ENCODE measurements around the gene KLRC4. TPM values are rescaled to one million over a fixed set of nuclear protein-coding genes. Genes with fewer than 3 reads are reported as not detected.

The KLRC4 gene
- total and polyA plus RNA-seq, 2 of the 8 experiments (the other 6 are each of a cell fraction or from before 2014, with no cell fraction given): not detected

DNA sequence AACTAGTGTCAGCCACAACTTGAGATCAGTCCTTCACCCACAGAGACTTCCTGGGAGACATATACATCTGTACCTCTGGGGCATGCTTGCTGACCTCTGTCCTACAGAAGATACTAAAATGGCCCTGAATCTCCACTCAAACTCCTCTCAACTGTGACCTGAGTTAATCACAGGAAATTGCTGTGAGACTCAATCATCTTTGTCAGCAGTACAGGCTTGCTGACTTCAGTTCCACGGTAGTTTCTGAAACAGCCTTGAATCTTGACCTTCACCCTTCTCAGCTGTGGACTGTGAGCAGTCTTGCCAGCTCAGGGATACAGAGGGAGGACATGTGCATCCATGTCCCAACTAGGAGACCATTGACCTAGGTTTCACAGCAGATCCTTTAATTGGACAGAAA, 45.0 kb upstream of the KLRC4 start:
- Histone ChIP-seq H2AFZ (ENCODE audit: low read length) (no peak overlapping the region), H3K79me1 (ENCODE audit: low read depth, low read length) (no peaks in the 10 kb centered on the region), H2BK12ac (ENCODE audit: low read depth, low read length) (no peak overlapping the region), H3K36me3 (ENCODE audit: control insufficient read depth in 2 of 4, insufficient read depth in 4 of 4, low read length in 3 of 4) (no peaks in the 10 kb centered on the region), H3K27ac (ENCODE audit: low read depth, low read length) (no peak overlapping the region), H4K20me1 (replicated peaks in 1 of 2; ENCODE audit: control insufficient read depth in 1 of 2, insufficient read depth in 2 of 2, low read length in 2 of 2) (no peaks in the 10 kb centered on the region), H2BK5ac (ENCODE audit: low read depth, low read length) (no peak overlapping the region), H2AK5ac (ENCODE audit: low read depth, low read length) (no peak overlapping the region), H3K18ac (ENCODE audit: extremely low read depth, low read length) (no peak overlapping the region), H3K4me3 (ENCODE audit: extremely low read depth in 1 of 4, insufficient read depth in 2 of 4, low read depth in 3 of 4, low read length in 4 of 4) (no peak overlapping the region), H3K79me2 (ENCODE audit: control insufficient read depth in 1 of 2, insufficient read depth in 2 of 2, low read length in 2 of 2) (no peaks in the 10 kb centered on the region), H3K23me2 (ENCODE audit: low read depth, low read length) (no peaks in the 10 kb centered on the region), H4K91ac (replicated peaks; ENCODE audit: insufficient read length, low read length) (no peak overlapping the region), H3K27me3 (replicated peaks in 1 of 4; ENCODE audit: control insufficient read depth in 3 of 4, extremely low read depth in 1 of 4, insufficient read depth in 3 of 4, low read length in 3 of 4) (peaks cover 0 to 2% (median 0%) of the 10 kb centered on the region in 4 experiments; a peak in 1 of 7 replicates), H4K8ac (ENCODE audit: extremely low read depth, insufficient read depth, low read length) (no peak overlapping the region), H2BK15ac (ENCODE audit: low read length) (no peak overlapping the region), H3K4me2 (ENCODE audit: insufficient read depth in 1 of 2, low read depth in 2 of 2, low read length in 2 of 2) (no peak overlapping the region), H3K56ac (replicated peaks; ENCODE audit: insufficient read length, low read depth, low read length) (no peak overlapping the region), H3K9me3 (ENCODE audit: insufficient read depth in 2 of 2, low read depth in 1 of 2, low read length in 1 of 2) (0 out of 4 replicates have a peak, but pooled peaks cover 0 to 3% of the 10 kb centered on the region in 2 experiments), H3K23ac (ENCODE audit: insufficient read length) (no peak overlapping the region), H2BK120ac (replicated peaks; ENCODE audit: low read depth, low read length) (no peak overlapping the region), H3K4ac (replicated peaks; ENCODE audit: insufficient read length, low read depth, low read length) (no peak overlapping the region), H2BK20ac (ENCODE audit: low read length) (no peak overlapping the region), H3K9ac (replicated peaks in 1 of 4; ENCODE audit: extremely low read depth in 1 of 4, low read depth in 3 of 4, low read length in 3 of 4) (no peak overlapping the region), H3K4me1 (replicated peaks in 1 of 4; ENCODE audit: control insufficient read depth in 3 of 4, insufficient read depth in 4 of 4, low read length in 3 of 4) (peaks cover 0 to 3% (median 0%) of the 10 kb centered on the region in 4 experiments; a peak in 1 of 7 replicates), H4K5ac (ENCODE audit: insufficient read length, low read depth, low read length) (no peak overlapping the region), H3K14ac (ENCODE audit: insufficient read length) (no peak overlapping the region)
- 93% methylated on average over 1 of the region's 1 CpG; no CpG with 5 or more reads in 1 of the 2 experiments for WGBS, 2 experiments (ENCODE audit: extremely low coverage in 1 of 2, insufficient coverage in 1 of 2, insufficient read length in 1 of 2, insufficient replicate concordance in 2 of 2, low coverage in 1 of 2, low lambda C conversion rate in 2 of 2, missing lambda C conversion rate in 1 of 2)
- DNase-seq (ENCODE audit: low read depth in 1 of 2, low spot score in 2 of 2) (no peak), FAIRE-seq (no peak)
- ChIA-PET CTCF (ENCODE audit: partially characterized antibody) (no interaction called here), POLR2A (ENCODE audit: partially characterized antibody) (no interaction called here)
- no peak for TF ChIP-seq KDM4A (IDR thresholded peaks at IDR 0.05; ENCODE audit: low read depth, low read length, severe bottlenecking)
- TF ChIP-seq TEAD4 (IDR thresholded peaks at IDR 0.05; ENCODE audit: low read depth, low read length): no peak
- TF ChIP-seq GABPA (IDR thresholded peaks at IDR 0.05; ENCODE audit: borderline replicate concordance, insufficient read depth, low read length): no peak
- no peak for TF ChIP-seq FOSL1 (IDR thresholded peaks at IDR 0.05; ENCODE audit: insufficient read depth, low read depth, low read length)
- TF ChIP-seq CHD2 (IDR thresholded peaks at IDR 0.05; ENCODE audit: low read length): no peak
- no peak for TF ChIP-seq SRF (IDR thresholded peaks at IDR 0.05; ENCODE audit: low read depth, low read length)
- no peak for TF ChIP-seq SUZ12 (IDR thresholded peaks at IDR 0.05; ENCODE audit: low read length)
- TF ChIP-seq, protein P1, sequence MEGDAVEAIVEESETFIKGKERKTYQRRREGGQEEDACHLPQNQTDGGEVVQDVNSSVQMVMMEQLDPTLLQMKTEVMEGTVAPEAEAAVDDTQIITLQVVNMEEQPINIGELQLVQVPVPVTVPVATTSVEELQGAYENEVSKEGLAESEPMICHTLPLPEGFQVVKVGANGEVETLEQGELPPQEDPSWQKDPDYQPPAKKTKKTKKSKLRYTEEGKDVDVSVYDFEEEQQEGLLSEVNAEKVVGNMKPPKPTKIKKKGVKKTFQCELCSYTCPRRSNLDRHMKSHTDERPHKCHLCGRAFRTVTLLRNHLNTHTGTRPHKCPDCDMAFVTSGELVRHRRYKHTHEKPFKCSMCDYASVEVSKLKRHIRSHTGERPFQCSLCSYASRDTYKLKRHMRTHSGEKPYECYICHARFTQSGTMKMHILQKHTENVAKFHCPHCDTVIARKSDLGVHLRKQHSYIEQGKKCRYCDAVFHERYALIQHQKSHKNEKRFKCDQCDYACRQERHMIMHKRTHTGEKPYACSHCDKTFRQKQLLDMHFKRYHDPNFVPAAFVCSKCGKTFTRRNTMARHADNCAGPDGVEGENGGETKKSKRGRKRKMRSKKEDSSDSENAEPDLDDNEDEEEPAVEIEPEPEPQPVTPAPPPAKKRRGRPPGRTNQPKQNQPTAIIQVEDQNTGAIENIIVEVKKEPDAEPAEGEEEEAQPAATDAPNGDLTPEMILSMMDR (IDR thresholded peaks at IDR 0.05; ENCODE audit: control extremely low read depth in 1 of 3, insufficient read depth in 1 of 3, low read depth in 1 of 3, low read length in 3 of 3): no peak

Data from H1 (cell line).